Renal pelvis (tissue), 4 donors: ENCODE measurements around the gene RGS6. TPM values are rescaled to one million over a fixed set of nuclear protein-coding genes. Genes with fewer than 3 reads are reported as not detected.

ENCODE experiments used
- DNase-seq: peaks from one replicate; pipeline ENCODE4 v3.0.0-alpha.2; 2013
- polyA plus RNA-seq, 3 donors: library from polyadenylated mRNA; unstranded; fragments of 120-200 nt; gene quantifications; one replicate each; pipeline ENCODE4 v1.2.1, GENCODE V29; 2013; ENCODE audit not compliant: insufficient read length in 3 of 3

RGS6 gene
- polyA plus RNA-seq, 3 donors = 0.62 to 2.0 (median 0.93) TPM

GRCh38 chr14:72451054-72451972 is 519.1 kb downstream of the RGS6 start:
- DNase-seq = peak; percentile 58

DNA sequence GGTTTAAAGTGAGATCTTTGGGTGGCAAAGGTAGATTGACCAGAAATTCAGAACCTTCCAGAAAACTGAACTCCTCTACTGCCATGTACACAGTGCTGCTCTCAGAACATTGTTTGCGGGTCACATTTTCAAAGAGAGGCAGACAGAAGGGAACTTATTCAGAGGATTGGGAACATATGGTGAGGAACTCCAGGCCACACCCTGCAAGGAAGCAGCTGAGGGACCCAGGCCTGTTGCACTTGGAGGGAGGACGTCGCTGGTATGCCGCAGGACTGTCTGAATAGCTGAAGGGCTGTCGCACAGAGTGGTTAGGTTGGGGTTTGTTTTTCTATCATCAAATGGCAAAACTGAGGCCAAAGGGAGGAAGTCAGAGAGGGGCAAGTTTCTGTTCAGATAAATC is 520.5 kb downstream of the RGS6 start:
- no peak for DNase-seq

GRCh38 chr14:72454388-72455160 is 522.3 kb downstream of the RGS6 start:
- DNase-seq = no peak

GRCh38 chr14:72457641-72458040 is 525.4 kb downstream of the RGS6 start:
- no peak for DNase-seq

- DNase-seq = no peak
These were observed 529.8 kb downstream of the RGS6 start for GRCh38 chr14:72462056-72462455.

GRCh38 chr14:72463291-72463866 is 531.1 kb downstream of the RGS6 start:
- DNase-seq = no peak

- DNase-seq = no peak
These were observed 532.0 kb downstream of the RGS6 start for GRCh38 chr14:72464226-72464625.

DNA sequence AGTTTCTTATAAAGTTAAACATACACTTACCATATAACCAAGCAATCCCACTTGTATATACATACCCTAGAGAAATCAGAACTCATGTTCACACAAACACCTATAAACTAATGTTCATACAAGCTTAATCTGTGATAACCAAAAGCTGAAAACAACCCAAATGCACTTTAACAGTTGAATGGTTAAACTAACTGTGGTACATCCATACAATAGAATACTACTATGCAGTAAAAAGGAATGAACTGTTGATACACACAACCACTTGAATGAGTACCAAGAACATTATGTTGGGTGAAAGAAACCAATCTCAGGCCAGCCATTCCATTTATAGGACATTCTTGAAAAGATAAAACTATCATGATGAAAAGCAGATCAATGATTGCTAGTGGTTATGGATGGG is 534.1 kb downstream of the RGS6 start:
- no peak for DNase-seq

GRCh38 chr14:72471346-72471745 is 539.1 kb downstream of the RGS6 start:
- DNase-seq = no peak

DNA sequence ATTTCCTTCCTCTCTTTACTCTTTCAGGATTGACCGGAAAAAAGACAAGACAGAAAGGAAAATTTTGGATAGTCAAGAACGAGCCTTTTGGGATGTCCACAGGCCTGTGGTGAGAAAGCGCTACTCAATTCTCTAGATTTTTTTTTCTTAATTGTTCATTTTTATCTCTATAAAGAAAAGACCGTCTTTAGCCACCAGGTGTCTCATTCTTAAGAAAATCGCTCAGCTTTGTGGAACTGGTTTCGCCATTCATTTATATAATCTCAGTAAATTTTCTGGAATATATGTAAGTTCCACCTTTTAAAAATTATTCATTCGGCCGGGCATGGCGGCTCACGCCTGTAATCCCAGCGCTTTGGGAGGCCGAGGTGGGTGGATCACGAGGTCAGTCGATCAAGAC is 540.6 kb downstream of the RGS6 start:
- DNase-seq = no peak

DNA sequence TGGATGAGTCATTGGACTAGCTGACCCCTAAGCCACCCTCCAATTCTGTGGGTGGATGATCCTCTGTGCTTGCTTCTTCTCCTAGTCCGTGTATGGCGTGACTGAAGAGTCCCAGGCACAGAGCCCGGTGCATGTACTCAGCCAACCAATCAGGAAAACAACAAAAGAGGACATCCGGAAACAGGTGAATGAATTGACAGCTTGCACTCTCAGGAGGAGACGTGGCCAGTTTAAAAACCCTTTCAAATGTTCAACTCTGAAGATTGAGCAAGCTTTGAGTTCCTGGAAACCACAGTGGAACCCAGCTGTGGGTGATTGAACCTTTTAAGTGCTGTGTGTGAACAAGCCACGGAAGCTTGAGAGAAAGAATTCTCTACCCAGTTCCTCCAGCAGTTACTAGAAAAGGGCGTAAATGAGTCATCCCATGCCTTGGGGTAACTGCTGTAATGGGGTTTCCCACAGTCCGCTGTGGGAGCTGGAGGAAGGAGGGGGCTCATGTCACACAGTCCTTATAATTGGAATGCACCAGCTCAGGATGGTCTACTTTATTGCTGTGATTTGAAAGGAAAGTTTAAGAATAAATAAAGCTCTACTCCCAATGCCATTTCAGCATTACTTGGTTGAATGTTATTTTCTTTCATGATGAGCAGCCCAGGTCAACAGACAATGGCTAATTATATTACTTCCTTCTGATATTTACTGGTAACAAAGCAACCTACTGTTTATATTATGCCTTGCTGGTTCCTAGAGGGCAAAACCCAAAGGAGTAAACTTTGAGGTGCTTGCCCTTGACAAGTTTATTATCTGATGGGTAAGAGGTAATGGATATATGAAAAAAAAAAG is 544.6 kb downstream of the RGS6 start:
- no peak for DNase-seq

DNA sequence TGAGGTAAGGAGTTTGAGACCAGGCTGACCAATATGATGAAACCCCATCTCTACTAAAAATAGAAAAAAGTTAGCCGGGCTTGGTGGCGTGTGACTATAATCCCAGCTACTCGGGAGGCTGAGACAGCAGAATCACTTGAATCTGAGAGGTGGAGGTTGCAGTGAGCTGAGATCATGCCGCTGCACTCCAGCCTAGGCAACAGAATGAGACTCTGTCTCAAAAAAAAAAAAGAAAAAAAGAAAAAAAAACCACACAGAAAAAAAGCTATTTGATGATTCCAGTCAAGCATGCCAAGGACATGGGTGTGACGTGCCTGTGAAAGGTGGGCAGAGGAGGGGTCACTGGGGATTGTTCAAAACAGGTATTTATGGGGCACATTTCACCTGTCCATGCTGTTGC is 545.3 kb downstream of the RGS6 start:
- peak; percentile 22 for DNase-seq

DNA sequence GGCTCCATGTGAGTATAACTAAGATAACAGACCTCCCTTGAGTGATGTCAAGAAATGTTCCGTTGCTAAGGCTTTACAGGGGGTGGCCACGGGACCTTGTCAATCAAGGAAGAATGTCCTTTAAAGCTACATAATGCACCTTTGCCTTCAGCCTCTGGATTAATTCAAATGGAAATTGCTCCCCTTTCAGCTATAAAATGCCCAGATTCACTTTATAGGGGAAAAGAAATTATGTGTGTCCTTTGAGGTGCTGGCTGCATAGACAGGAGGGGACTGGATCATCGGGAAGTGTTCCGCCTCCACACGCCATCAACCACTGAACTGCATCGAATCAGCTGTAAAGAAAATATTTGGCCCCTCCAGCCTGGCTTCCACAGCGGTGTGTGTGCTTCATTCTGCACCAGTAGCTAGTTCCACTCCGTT is 546.3 kb downstream of the RGS6 start:
- peak; percentile 44 for DNase-seq

GRCh38 chr14:72479461-72479931 is 547.3 kb downstream of the RGS6 start:
- peak; percentile 61 for DNase-seq

GRCh38 chr14:72480464-72481243 is 548.4 kb downstream of the RGS6 start:
- peak; percentile 30 for DNase-seq

DNA sequence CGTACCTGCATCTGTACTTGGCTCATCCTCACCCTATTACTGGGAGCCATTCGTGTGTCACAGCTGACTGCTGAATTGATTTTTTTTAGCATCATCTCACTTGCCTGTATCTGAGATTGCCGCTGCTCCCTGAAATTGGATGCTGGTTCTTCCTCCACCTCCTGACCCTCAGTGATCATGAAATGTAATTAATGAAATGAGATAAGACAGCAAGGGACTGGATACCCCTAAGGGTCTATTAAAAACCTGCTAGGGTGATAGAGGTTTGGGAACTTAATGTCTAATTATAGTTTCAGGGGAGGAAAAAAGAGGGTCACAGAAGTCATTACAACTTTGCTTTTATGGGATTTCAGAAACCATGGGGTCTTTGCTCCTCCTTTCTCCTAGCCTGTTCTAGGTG is 551.1 kb downstream of the RGS6 start:
- no peak for DNase-seq

- no peak for DNase-seq
These were observed 553.5 kb downstream of the RGS6 start for GRCh38 chr14:72485695-72486094.

GRCh38 chr14:72488514-72488913 is 556.3 kb downstream of the RGS6 start:
- no peak for DNase-seq

GRCh38 chr14:72492196-72492595 is 560.0 kb downstream of the RGS6 start:
- DNase-seq = no peak

DNA sequence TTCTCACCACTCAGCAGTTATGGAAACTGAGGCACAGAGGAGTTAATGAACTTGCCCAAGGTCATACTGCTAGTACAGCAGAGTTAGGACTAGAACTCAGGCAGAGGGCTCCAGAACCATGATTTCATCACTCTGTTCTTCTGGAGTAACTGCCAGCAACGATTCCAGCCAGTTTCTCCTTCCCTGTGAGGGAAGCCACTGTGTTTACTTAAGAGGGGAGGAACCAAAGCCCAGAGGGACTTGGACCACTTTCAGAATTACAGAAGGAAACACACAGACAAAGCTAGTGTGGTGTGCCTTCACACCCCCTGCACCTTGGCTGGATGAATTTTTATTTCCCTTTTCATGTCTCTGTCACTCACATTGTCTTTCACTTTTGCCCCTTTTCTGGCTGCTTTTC is 563.4 kb downstream of the RGS6 start:
- DNase-seq = no peak

DNA sequence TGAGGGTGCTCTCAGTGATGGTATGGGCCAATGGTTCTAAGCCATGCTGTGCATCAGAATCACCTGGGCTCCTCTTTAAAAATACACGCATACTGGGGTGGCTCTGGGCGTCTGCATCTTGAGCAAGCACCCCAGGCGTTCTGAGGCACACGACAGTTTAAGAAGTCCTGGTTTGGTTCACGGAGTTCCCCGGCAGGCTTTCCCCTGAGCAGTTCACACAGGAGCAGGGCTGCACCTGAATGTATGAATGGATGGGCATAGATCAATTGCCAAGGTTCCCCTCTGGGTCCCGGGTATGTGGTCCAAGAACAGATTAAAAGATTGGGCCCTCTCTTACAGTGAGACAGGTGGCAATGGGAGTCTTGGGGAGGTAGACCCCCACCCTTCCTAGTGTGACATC is 566.4 kb downstream of the RGS6 start:
- DNase-seq = no peak
